ENCODE measurements around the gene C9orf78. TPM values are rescaled to one million over a fixed set of nuclear protein-coding genes. Genes with fewer than 3 reads are reported as not detected.

The C9orf78 gene
- total and polyA plus RNA-seq, 2 of the 8 experiments (the other 6 are each of a cell fraction or from before 2014, with no cell fraction given), result 17.4 to 40.6 TPM

DNA sequence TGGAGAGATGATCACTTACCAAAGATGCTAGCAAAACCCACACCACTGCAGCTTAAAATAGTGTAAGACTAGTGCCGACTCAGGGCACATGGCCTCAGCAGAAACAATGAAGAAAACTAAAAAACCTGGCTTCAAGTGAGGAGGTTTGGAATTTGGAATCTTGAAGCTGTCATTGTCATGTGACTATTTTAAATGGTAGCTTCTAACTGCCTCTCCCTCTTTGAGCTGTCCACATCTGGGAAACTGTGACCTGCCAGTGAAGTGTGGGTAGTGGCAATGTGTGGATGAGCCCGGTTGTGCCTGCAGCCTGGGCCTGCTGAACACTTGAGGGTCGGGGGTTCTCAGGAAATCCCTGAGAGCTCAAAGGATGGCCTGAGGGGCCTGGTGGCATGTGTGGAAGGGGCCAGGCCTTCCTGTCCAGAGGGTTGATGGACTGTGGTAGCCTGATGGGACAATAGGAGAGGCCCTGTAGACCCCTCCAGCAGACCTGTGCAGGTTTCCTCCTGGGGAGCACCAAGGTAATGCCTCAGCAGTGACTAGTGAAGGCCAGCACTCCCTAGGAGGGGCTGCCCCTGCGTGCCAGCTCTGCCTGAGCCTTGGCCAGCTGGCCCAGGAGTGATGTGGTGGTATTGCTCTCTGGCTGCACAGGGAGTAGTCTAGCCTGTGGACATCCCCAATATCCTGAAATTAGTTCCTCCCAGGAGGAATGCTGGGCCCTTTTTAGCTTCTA, 13.8 kb upstream of the C9orf78 start:
- no peaks in the 10 kb centered on the region for H3K23me2 ChIP-seq (ENCODE audit: low read depth, low read length)
- H4K8ac ChIP-seq (ENCODE audit: extremely low read depth, insufficient read depth, low read length), result no peak overlapping the region
- H2BK15ac ChIP-seq (ENCODE audit: low read length), result no peak overlapping the region
- no peaks in the 10 kb centered on the region for H3K4me1 ChIP-seq (replicated peaks in 1 of 4; ENCODE audit: control insufficient read depth in 3 of 4, insufficient read depth in 4 of 4, low read length in 3 of 4)
- no peak overlapping the region for H3K27ac ChIP-seq (ENCODE audit: low read depth, low read length)
- peaks cover 0 to 9% (median 1%) of the 10 kb centered on the region in 4 experiments; a peak in 2 of 8 replicates for H3K36me3 ChIP-seq (ENCODE audit: control insufficient read depth in 2 of 4, insufficient read depth in 4 of 4, low read length in 3 of 4)
- no peak overlapping the region for H3K56ac ChIP-seq (replicated peaks; ENCODE audit: insufficient read length, low read depth, low read length)
- no peak overlapping the region for H3K18ac ChIP-seq (ENCODE audit: extremely low read depth, low read length)
- no peaks in the 10 kb centered on the region for H3K9me3 ChIP-seq (ENCODE audit: insufficient read depth in 2 of 2, low read depth in 1 of 2, low read length in 1 of 2)
- H2BK20ac ChIP-seq (ENCODE audit: low read length), result no peak overlapping the region
- POLR2A ChIA-PET (ENCODE audit: partially characterized antibody), result no interaction called here
- H3K79me1 ChIP-seq (ENCODE audit: low read depth, low read length), result no peaks in the 10 kb centered on the region; the same call in 1 of the 2 replicates
- no peak overlapping the region for H4K91ac ChIP-seq (replicated peaks; ENCODE audit: insufficient read length, low read length)
- no peak overlapping the region for H3K4me3 ChIP-seq (ENCODE audit: extremely low read depth in 1 of 4, insufficient read depth in 2 of 4, low read depth in 3 of 4, low read length in 4 of 4)
- TF ChIP-seq RNF2 (IDR thresholded peaks at IDR 0.05; ENCODE audit: borderline replicate concordance, low read depth, low read length, missing control alignments, poor library complexity, severe bottlenecking), result no peak
- no peak for TF ChIP-seq CHD2 (IDR thresholded peaks at IDR 0.05; ENCODE audit: low read length)
- TF ChIP-seq ZNF274 (IDR thresholded peaks at IDR 0.05; ENCODE audit: borderline replicate concordance, extremely low read depth, low read length), result no peak
- no peak for TF ChIP-seq POU5F1 (IDR thresholded peaks at IDR 0.05; ENCODE audit: low read depth, low read length)
- TF ChIP-seq SIX5 (IDR thresholded peaks at IDR 0.05; ENCODE audit: low read depth, low read length), result no peak
- no peak for TF ChIP-seq BCL11A (IDR thresholded peaks at IDR 0.05; ENCODE audit: low read depth in 2 of 2, low read length in 2 of 2)
- H3K4me2 ChIP-seq (ENCODE audit: insufficient read depth in 1 of 2, low read depth in 2 of 2, low read length in 2 of 2), result no peak overlapping the region
- H3K14ac ChIP-seq (ENCODE audit: insufficient read length), result no peak overlapping the region
- no peaks in the 10 kb centered on the region for H3K27me3 ChIP-seq (replicated peaks in 1 of 4; ENCODE audit: control insufficient read depth in 3 of 4, extremely low read depth in 1 of 4, insufficient read depth in 3 of 4, low read length in 3 of 4)
- H2BK5ac ChIP-seq (ENCODE audit: low read depth, low read length), result no peak overlapping the region
- H2AK5ac ChIP-seq (ENCODE audit: low read depth, low read length), result no peak overlapping the region
- H4K5ac ChIP-seq (ENCODE audit: insufficient read length, low read depth, low read length), result no peak overlapping the region
- 94% methylated on average over 4 of the region's 4 CpGs; no CpG with 5 or more reads in 1 of the 2 experiments for WGBS, 2 experiments (ENCODE audit: extremely low coverage in 1 of 2, insufficient coverage in 1 of 2, insufficient read length in 1 of 2, insufficient replicate concordance in 2 of 2, low coverage in 1 of 2, low lambda C conversion rate in 2 of 2, missing lambda C conversion rate in 1 of 2)
- H2BK120ac ChIP-seq (replicated peaks; ENCODE audit: low read depth, low read length), result no peak overlapping the region
- no peak overlapping the region for H3K9ac ChIP-seq (replicated peaks in 1 of 4; ENCODE audit: extremely low read depth in 1 of 4, low read depth in 3 of 4, low read length in 3 of 4)
- FAIRE-seq, result no peak
- H2AFZ ChIP-seq (ENCODE audit: low read length), result no peak overlapping the region
- H3K4ac ChIP-seq (replicated peaks; ENCODE audit: insufficient read length, low read depth, low read length), result peak overlapping the region; percentile 85
- CTCF ChIA-PET (ENCODE audit: partially characterized antibody), result interaction anchor here (0.6 to 1.4 kb wide), 5 partner anchors 8 to 255 kb away, joined by 3 read pairs; no protein-coding TSS in a partner anchor
- no peak overlapping the region for H3K23ac ChIP-seq (ENCODE audit: insufficient read length)
- H3K79me2 ChIP-seq (ENCODE audit: control insufficient read depth in 1 of 2, insufficient read depth in 2 of 2, low read length in 2 of 2), result no peaks in the 10 kb centered on the region
- peaks cover 0 to 2% of the 10 kb centered on the region in 2 experiments for H4K20me1 ChIP-seq (replicated peaks in 1 of 2; ENCODE audit: control insufficient read depth in 1 of 2, insufficient read depth in 2 of 2, low read length in 2 of 2)
- DNase-seq (ENCODE audit: low read depth in 1 of 2, low spot score in 2 of 2), result no peak
- H2BK12ac ChIP-seq (ENCODE audit: low read depth, low read length), result no peak overlapping the region
